Astrocyte of the cerebellum (primary cell): ENCODE results near the gene INAFM1.
A peak's percentile ranks its signal among the peaks of the same experiment; 100 is the strongest.

Source experiments
- DNase-seq: peaks from one replicate; pipeline ENCODE4 v3.0.0-alpha.2; 2011; ENCODE audit warnings: low read depth
- H3K4me3 ChIP-seq: 2 replicates; pipeline ENCODE4 v1.5.1; 2011; ENCODE audit warnings: mild to moderate bottlenecking, low read depth, low read length, moderate library complexity
- in situ Hi-C: cut with HindIII; loops from 2 replicates; pipeline ENCODE4 v1.10.0; 2017; ENCODE audit warnings: low sequenced_read_pairs
- TF ChIP-seq, protein P1 (sequence below): IDR thresholded peaks from 2 replicates; pipeline ENCODE4 v1.5.1; 2012; ENCODE audit warnings: low read length, low read depth, moderate library complexity, mild to moderate bottlenecking; ENCODE audit errors: missing control alignments

The INAFM1 gene

DNA sequence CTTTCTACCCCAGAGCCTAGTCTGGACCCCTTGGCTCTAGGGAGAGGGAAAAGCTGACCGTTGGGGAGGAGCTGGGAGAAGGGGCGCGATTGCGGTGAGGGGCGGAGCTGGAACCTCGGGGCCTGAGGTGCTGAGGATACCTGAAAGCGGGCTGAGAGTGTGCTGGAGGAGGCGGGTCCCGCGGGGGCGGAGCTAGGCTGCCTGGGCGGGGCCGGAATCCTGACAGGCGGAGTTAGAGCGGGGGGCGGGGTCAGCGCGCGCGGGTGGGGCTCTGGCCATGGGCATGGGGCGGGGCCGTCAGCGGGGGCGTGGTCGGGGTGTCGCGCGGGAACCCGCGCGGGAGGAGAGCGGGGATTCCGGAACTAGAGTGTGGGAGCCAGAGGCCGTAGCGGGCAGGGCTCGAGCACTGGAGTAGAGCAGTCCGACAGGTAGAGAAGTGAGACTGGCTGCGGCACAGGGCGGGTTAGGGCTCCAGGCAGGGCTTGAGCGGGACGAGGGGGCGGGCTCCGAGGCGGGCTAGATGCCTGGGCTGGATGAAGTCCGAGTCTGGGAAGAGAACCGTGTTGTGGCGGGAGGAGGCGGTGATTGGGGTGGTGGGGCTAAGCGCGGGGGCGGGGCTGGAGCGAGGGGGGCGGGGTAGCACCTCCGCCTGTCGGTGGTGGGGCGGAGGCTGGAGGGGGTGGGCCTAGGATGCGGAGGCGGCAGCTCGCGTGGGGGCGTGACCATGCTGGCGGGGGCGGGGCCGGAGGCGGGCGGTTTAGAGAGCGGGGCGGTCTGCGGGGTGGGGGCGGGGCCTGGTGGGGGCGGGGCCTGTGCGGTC lies at the start of gene INAFM1:
TSS of gene INAFM1 (plus strand) at position 815 of the 820 bp plus-strand sequence. CDS start 35 bp downstream, outside the sequence.
- TF ChIP-seq, protein P1, sequence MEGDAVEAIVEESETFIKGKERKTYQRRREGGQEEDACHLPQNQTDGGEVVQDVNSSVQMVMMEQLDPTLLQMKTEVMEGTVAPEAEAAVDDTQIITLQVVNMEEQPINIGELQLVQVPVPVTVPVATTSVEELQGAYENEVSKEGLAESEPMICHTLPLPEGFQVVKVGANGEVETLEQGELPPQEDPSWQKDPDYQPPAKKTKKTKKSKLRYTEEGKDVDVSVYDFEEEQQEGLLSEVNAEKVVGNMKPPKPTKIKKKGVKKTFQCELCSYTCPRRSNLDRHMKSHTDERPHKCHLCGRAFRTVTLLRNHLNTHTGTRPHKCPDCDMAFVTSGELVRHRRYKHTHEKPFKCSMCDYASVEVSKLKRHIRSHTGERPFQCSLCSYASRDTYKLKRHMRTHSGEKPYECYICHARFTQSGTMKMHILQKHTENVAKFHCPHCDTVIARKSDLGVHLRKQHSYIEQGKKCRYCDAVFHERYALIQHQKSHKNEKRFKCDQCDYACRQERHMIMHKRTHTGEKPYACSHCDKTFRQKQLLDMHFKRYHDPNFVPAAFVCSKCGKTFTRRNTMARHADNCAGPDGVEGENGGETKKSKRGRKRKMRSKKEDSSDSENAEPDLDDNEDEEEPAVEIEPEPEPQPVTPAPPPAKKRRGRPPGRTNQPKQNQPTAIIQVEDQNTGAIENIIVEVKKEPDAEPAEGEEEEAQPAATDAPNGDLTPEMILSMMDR = no peak
- DNase-seq = peak; percentile 79
- in situ Hi-C loops = no loop called here
- H3K4me3 ChIP-seq = peak within 1 kb of the TSS; percentile 63

DNA sequence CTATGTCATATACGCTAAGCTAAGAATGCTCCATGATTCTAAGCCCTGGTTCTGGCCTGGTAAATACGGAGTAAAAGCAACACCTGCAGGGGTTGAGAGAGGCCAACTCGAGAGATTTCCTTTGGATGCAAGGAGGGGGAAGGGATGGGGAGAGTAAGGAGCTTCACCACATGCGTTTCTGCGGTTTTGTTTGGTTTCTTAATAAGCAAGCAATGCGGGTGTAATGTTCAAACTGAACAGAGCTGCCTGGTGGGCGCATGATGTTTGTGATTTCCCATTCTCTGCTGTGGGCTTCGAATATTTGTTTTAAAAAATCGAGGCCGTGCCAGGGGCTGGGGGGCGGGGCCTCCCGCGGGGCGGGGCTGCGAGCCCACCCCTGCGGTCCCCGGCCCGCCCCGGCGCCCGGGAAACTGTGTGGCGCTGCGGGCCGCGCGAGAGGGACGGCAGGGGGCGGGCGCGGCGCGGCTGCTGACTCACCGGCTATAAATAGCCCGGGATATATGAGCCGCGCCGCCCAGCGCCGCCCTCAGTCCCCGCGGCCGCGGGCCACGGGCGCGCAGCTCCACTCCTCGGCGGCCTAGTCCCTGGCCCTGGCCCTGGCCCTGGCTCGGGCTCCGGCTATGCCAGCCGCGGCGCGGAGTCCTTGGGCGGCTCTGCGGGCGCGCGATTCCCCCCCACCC lies 48.8 kb upstream of the INAFM1 start:
- in situ Hi-C loops = no loop called here
- H3K4me3 ChIP-seq = peak overlapping the region; percentile 87
- TF ChIP-seq, protein P1 = no peak
- peak; percentile 68 for DNase-seq

DNA sequence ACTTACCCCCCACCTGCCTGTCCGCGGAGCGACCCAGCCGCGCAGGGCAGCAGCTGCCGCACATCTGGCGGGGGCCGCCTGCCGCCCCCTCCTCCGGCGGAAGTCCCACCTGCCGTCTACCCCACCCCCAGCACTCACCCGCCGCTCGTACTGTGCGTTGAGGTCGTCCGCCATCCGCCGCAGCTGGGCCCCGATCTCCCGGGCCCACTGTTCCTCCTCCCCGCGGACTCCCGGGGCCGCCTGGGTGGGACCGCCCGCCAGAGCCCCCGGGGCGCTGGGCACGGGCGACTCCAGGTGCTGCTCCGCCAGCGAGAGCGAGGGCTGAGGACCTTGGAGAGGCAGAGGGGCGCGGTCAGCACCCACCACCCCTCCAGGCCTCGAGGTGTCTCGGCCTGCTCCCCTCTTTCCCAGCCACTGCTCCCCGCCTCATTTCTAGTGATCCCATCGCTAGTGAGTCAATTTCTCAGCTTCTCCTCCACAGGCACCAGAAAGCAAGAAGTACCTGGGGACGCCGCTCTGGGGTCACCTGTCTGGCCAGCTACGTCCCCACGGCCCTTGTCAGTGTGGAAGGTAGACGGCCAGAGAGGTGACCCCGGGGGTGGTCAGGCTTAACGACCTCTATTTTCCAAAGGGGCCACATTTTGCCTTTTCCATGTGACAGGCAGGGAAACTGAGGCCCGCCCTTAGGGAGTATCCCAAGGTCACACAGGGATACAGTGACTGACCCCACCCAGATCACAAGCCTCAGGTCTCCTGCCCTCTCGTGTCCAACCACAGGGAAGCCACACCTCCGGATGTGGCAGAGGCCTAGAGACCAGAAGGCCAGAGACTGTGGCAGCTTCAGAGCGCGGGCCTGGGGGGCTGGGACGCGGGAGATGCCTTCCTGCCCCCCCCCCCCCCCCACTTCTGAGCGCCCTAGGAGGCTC lies 48.0 kb upstream of the INAFM1 start:
- peak overlapping the region; percentile 87 for H3K4me3 ChIP-seq
- in situ Hi-C loops = no loop called here
- no peak for DNase-seq
- TF ChIP-seq, protein P1 = no peak

DNA sequence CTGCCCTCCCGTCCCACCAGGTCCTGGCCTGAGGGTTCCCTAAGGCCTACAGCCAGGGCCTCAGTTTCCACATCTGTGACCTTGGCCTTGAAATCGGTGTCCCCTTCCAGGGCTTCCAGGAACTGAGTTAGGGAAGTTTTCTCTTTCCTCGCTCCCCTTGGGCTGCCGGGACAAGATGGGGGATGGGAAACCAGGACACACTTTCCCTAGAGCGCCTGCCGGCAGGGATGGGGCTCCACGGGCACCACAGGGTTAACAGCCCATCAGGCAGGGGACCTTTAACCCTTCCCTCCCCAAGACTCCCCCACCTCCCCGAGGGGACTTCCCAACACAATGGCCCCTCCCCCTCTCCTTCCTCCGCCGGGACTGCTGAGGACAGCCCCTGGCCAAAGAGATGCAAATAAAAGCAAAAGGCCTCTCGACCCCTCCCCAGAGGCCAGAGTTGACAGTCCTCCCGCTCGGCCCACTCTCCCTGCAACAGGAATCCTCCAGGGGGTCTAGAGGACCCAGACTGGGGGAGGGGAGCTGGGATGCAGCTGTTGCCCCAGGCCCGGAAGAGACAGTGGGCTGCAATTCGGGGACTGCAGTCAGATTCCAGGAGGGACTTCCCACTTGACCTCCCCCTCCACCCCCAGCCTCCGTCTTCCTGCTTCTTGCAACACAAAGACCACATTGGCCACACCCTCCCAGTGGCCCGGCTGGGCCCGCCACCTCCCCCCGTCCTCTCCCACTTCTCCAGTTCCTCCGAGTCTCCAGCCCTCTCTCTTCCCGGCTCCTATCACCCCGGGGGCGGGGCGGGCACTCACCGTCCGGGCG lies 47.1 kb upstream of the INAFM1 start:
- TF ChIP-seq, protein P1 = no peak
- in situ Hi-C loops = no loop called here
- H3K4me3 ChIP-seq = peak overlapping the region; percentile 87
- DNase-seq = peak; percentile 62

DNA sequence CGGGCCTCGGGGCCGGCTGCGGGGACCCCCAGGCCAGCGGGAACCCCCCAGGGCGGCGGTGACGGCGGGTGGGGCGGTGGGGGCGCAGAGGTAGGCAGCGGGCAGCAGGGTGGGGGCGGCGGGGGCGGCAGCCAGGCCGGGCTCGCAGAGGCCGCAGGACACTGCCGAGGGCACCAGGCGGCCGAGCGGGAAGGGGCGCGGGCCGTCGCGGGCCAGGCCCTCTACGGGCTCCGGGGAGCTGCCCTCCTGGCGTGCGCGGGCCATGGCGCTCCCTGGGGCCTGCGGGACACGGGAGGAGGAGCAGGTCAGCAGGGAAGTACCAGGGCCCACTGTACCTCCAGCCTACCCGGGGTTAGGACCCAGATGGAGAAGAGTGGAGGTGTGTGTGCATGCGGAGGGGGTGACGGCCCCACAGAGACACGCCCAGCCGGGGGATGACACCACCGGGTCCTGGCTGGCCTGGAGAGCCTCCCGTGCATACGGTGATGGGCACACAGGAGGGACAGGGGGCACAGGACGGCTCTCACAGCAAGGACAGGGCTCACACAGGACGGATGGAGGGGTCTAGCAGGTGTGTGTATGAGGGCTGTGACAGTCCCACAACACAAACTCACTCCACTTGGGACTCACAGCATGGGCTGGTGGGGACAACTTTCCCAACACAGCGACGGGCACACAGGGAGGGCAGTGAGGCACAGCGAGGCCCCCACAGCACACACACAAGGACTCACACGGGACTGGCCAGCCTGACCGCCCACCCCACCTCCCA lies 46.3 kb upstream of the INAFM1 start:
- DNase-seq = no peak
- peak overlapping the region; percentile 87 for H3K4me3 ChIP-seq
- TF ChIP-seq, protein P1 = no peak
- in situ Hi-C loops = no loop called here
